Mesendoderm (in vitro differentiated cells): ENCODE measurements around the gene RAPGEF4.

ENCODE experiments used
- DNase-seq: peaks from one replicate; pipeline ENCODE4 v3.0.0; 2013
- H2AK5ac ChIP-seq: 2 replicates; pipeline ENCODE4 v1.6.1; 2013; ENCODE audit warnings: low read length, inconsistent platforms
- H2BK120ac ChIP-seq: 2 replicates; pipeline ENCODE4 v1.6.1; 2013; ENCODE audit warnings: low read depth, mild to moderate bottlenecking, low read length, moderate library complexity, mixed read lengths
- H2BK15ac ChIP-seq: replicated peaks from 2 replicates; pipeline ENCODE4 v1.6.1; 2013; ENCODE audit warnings: low read depth, mild to moderate bottlenecking, moderate library complexity
- H2BK5ac ChIP-seq: 2 replicates; pipeline ENCODE4 v1.6.1; 2013; ENCODE audit warnings: low read length, inconsistent platforms
- H3K18ac ChIP-seq: 2 replicates; pipeline ENCODE4 v1.6.1; 2013; ENCODE audit warnings: mild to moderate bottlenecking, low read length, mixed read lengths
- H3K23ac ChIP-seq: one replicate; pipeline ENCODE4 v1.6.1; 2013; ENCODE audit warnings: low read length
- H3K27ac ChIP-seq: 2 replicates; pipeline ENCODE4 v1.5.1; 2013; ENCODE audit warnings: low read depth, mild to moderate bottlenecking, inconsistent platforms, low read length, moderate library complexity
- H3K27me3 ChIP-seq: 2 replicates; pipeline ENCODE4 v1.6.1; 2013; ENCODE audit warnings: low read length, control low read depth, mild to moderate bottlenecking, inconsistent platforms; ENCODE audit not compliant: insufficient read depth, poor library complexity
- H3K36me3 ChIP-seq: 2 replicates; pipeline ENCODE4 v1.6.1; 2013; ENCODE audit warnings: low read length, inconsistent platforms; ENCODE audit not compliant: control insufficient read depth, insufficient read depth
- H3K4ac ChIP-seq: one replicate; pipeline ENCODE4 v1.6.1; 2013; ENCODE audit warnings: low read depth, mild to moderate bottlenecking, low read length, moderate library complexity
- H3K4me1 ChIP-seq: 2 replicates; pipeline ENCODE4 v1.6.1; 2013; ENCODE audit warnings: low read depth, low read length, inconsistent platforms; ENCODE audit not compliant: control insufficient read depth
- H3K4me2 ChIP-seq: 2 replicates; pipeline ENCODE4 v1.6.1; 2013; ENCODE audit warnings: low read length
- H3K4me3 ChIP-seq: 2 replicates; pipeline ENCODE4 v1.5.1; 2013; ENCODE audit warnings: mild to moderate bottlenecking, low read length
- H3K56ac ChIP-seq: one replicate; pipeline ENCODE4 v1.6.1; 2013; ENCODE audit warnings: low read length
- H3K79me1 ChIP-seq: 2 replicates; pipeline ENCODE4 v1.6.1; 2013; ENCODE audit warnings: low read length, inconsistent platforms
- H3K79me2 ChIP-seq: 2 replicates; pipeline ENCODE4 v1.6.1; 2013; ENCODE audit warnings: mild to moderate bottlenecking, low read length; ENCODE audit not compliant: control insufficient read depth, insufficient read depth
- H3K9ac ChIP-seq: 2 replicates; pipeline ENCODE4 v1.6.1; 2013; ENCODE audit warnings: low read length, inconsistent platforms
- H4K5ac ChIP-seq: one replicate; pipeline ENCODE4 v1.6.1; 2013; ENCODE audit warnings: low read length
- H4K8ac ChIP-seq: one replicate; pipeline ENCODE4 v1.6.1; 2013; ENCODE audit warnings: low read depth, mild to moderate bottlenecking, control low read depth, low read length, moderate library complexity
- WGBS: extraction: QIAGEN DNeasy Blood & Tissue Kit; methylation state at CpG from one replicate; pipeline ENCODE4 v1.1.7; 2013; ENCODE audit warnings: low lambda C conversion rate, missing lambda C conversion rate; ENCODE audit not compliant: insufficient coverage; ENCODE audit errors: extremely low coverage; 5-methylcytosine and 5-hydroxymethylcytosine counted together

The RAPGEF4 gene

DNA sequence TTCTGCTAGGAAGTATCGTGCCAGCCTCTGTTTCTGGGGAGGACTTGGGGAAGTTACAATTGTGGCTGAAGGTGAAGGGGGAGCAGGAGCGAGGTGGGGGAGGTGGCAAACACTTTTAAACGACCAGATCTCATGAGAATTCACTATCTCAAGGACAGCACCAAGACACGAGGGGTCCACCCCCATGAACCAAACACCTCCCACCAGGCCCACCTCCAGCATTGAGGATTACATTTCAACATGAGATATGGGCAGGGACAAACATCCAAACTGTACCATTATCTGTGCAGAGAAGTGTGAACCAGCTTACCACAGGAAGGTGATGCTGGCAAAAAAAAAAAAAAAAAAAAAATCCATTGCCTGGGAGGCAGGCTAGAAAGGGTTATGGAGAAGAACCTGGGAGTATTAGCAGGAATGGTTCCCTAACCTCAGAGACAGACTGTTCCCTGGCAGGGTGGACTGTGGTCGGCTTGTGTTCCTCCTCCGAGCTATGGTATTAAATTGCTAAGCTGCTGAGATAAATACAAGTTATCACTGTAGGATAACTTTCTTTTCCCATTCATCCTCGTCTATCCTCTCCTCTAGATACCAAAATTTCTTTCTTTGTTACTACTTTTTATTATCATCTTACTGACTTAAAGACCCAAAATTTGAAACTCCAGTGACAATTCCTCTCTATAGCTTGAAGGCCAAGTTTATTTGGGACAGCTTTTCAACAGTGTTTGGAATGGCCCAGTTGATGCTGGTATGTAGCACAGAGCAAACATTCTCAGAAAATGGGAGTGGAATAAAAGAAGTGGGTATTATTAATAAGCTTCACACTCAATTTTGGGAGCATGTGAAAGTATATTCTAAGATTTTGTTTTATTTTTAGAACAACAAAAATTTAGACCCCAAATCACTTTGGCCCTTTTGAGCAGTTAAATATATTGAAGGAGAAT is 266.3 kb downstream of the RAPGEF4 start:
- DNase-seq, result no peak
- H3K27ac ChIP-seq, result no peak overlapping the region
- 100% methylated on average over 1 of the region's 7 CpGs for WGBS

DNA sequence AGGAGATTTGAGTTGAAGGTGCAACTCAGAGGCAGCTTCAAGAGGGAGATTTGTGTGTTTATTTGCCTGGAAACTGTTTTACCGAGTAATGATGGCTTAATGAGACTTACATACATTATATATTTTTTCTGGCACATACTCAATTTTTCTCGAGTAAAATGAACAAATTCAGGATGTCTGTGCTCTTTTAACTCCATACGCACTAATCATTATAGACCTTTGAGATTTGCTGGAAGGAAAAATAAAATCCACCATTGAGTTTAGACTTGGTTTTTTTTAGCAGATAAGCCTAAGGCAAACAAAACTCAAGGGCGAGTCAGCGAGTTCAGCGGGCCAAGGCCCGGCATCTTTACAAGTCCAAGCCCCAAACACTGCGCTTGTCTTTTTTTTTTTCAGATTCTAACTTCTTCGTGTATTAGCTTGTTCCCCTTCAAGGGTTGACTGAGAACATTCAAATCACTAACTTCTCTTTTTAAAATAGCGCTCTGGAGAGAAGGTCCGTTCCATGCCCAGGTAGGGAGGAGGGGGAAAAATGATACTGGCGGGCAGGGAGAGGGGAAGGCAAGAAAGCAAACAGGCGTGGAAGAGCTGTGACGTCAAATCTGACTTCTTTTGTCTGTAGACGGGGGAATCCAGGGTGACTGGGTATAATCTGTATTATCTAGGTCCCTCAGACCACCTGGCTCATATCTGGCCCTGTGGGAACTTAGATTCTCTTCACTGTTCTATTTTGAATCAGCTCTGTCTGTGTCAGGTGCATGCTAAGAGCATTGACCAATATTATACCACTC is 267.3 kb downstream of the RAPGEF4 start:
- H3K23ac ChIP-seq, result no peak overlapping the region
- no peak overlapping the region for H2BK5ac ChIP-seq
- no peaks in the 10 kb centered on the region for H3K79me2 ChIP-seq
- no peak overlapping the region for H3K9ac ChIP-seq
- DNase-seq, result no peak
- H2BK15ac ChIP-seq, result no peak overlapping the region
- no peak overlapping the region for H4K5ac ChIP-seq
- no peak overlapping the region for H3K4ac ChIP-seq
- no peak overlapping the region for H2AK5ac ChIP-seq
- no peak overlapping the region for H2BK120ac ChIP-seq
- H3K18ac ChIP-seq, result no peak overlapping the region
- no peak overlapping the region for H3K4me3 ChIP-seq
- H3K56ac ChIP-seq, result no peak overlapping the region
- no peaks in the 10 kb centered on the region for H3K79me1 ChIP-seq
- no peak overlapping the region for H4K8ac ChIP-seq
- no peaks in the 10 kb centered on the region for H3K27me3 ChIP-seq
- no CpG with 5 or more reads among the region's 15 CpGs for WGBS
- H3K27ac ChIP-seq, result no peak overlapping the region
- H3K4me1 ChIP-seq, result peaks cover 2% of the 10 kb centered on the region
- no peaks in the 10 kb centered on the region for H3K36me3 ChIP-seq
- H3K4me2 ChIP-seq, result no peak overlapping the region

More for the DNA sequence above, 266.3 kb downstream of the RAPGEF4 start:
- Histone ChIP-seq H2BK15ac (no peak overlapping the region), H3K79me2 (no peaks in the 10 kb centered on the region), H3K4me2 (no peak overlapping the region), H2BK120ac (no peak overlapping the region), H3K4me1 (peaks cover 2% of the 10 kb centered on the region), H3K79me1 (no peaks in the 10 kb centered on the region), H3K18ac (no peak overlapping the region), H3K9ac (no peak overlapping the region), H3K4ac (no peak overlapping the region), H3K4me3 (no peak overlapping the region), H4K8ac (no peak overlapping the region), H4K5ac (no peak overlapping the region), H3K23ac (no peak overlapping the region), H2BK5ac (no peak overlapping the region), H3K36me3 (no peaks in the 10 kb centered on the region), H3K56ac (no peak overlapping the region), H2AK5ac (no peak overlapping the region), H3K27me3 (no peaks in the 10 kb centered on the region)

DNA sequence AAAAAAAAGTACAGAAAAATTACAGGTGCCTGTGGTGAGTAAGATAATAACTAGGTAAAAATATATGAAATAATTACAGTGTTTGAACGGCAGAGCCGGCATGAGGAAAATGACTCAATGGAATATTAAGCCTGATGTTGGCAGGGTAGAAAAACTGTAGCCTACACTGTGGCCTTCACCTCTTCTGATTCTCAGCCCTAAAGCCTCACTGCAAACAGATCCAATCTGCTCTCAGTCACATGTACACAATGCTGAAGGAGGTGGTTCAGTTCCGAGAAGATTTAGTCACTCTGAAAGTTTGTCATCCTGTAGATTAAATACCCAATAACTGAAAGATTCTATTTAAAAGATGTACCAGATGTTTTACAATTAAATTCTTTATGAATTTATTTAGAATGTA is 273.1 kb downstream of the RAPGEF4 start:
- no peak overlapping the region for H4K8ac ChIP-seq
- H3K27ac ChIP-seq, result no peak overlapping the region
- H3K36me3 ChIP-seq, result no peaks in the 10 kb centered on the region
- H3K56ac ChIP-seq, result no peak overlapping the region
- no peak overlapping the region for H3K4ac ChIP-seq
- no peak overlapping the region for H3K9ac ChIP-seq
- H3K4me1 ChIP-seq, result no peaks in the 10 kb centered on the region
- H3K23ac ChIP-seq, result no peak overlapping the region
- no peak overlapping the region for H2BK5ac ChIP-seq
- H2BK120ac ChIP-seq, result no peak overlapping the region
- H2BK15ac ChIP-seq, result no peak overlapping the region
- no CpG with 5 or more reads among the region's 3 CpGs for WGBS
- no peaks in the 10 kb centered on the region for H3K79me1 ChIP-seq
- no peak overlapping the region for H4K5ac ChIP-seq
- H3K27me3 ChIP-seq, result no peaks in the 10 kb centered on the region
- H2AK5ac ChIP-seq, result no peak overlapping the region
- DNase-seq, result no peak
- no peak overlapping the region for H3K4me2 ChIP-seq
- H3K4me3 ChIP-seq, result no peak overlapping the region
- no peaks in the 10 kb centered on the region for H3K79me2 ChIP-seq
- H3K18ac ChIP-seq, result no peak overlapping the region

- no peaks in the 10 kb centered on the region for H3K79me2 ChIP-seq
- no peak overlapping the region for H3K56ac ChIP-seq
- H4K5ac ChIP-seq, result no peak overlapping the region
- no peak overlapping the region for H2BK15ac ChIP-seq
- no peak overlapping the region for H3K27ac ChIP-seq
- H2BK120ac ChIP-seq, result no peak overlapping the region
- no peak for DNase-seq
- no peaks in the 10 kb centered on the region for H3K36me3 ChIP-seq
- no peak overlapping the region for H3K4me3 ChIP-seq
- H2AK5ac ChIP-seq, result no peak overlapping the region
- no peaks in the 10 kb centered on the region for H3K4me1 ChIP-seq
- no CpG with 5 or more reads among the region's 1 CpG for WGBS
- H4K8ac ChIP-seq, result no peak overlapping the region
- no peaks in the 10 kb centered on the region for H3K79me1 ChIP-seq
- no peaks in the 10 kb centered on the region for H3K27me3 ChIP-seq
- no peak overlapping the region for H2BK5ac ChIP-seq
- H3K4ac ChIP-seq, result no peak overlapping the region
- H3K18ac ChIP-seq, result no peak overlapping the region
- H3K9ac ChIP-seq, result no peak overlapping the region
- no peak overlapping the region for H3K4me2 ChIP-seq
- H3K23ac ChIP-seq, result no peak overlapping the region
Measured at GRCh38 chr2:173010233-173010632, 274.6 kb downstream of the RAPGEF4 start.

DNA sequence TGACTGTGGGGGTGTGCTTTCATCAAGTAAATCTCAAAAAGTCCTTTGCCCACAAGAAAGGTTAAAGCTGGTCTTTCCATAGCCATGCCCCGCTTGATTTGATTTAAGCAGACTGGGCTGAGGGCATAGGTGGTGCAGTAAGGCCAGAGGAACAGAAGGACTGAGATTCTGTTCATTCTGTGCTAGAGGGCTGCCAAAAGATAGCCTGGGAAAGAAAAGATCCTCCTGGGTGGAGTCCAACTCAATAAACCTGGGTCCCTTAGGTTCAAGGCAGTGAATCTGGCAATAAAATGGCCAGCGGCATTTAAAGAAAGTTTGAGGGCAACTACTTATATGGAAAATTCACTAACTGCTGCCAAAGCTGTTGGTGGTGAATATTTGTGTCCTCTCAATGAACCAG is 280.8 kb downstream of the RAPGEF4 start:
- Histone ChIP-seq H3K4me3 (no peak overlapping the region), H3K56ac (no peak overlapping the region), H4K8ac (no peak overlapping the region), H2BK15ac (no peak overlapping the region), H2BK120ac (no peak overlapping the region), H3K36me3 (no peaks in the 10 kb centered on the region), H3K79me2 (no peaks in the 10 kb centered on the region), H2BK5ac (no peak overlapping the region), H3K79me1 (no peaks in the 10 kb centered on the region), H2AK5ac (no peak overlapping the region), H3K18ac (no peak overlapping the region), H3K4me2 (no peak overlapping the region), H3K27ac (no peak overlapping the region), H3K27me3 (no peaks in the 10 kb centered on the region), H4K5ac (no peak overlapping the region), H3K23ac (no peak overlapping the region), H3K4me1 (no peaks in the 10 kb centered on the region), H3K9ac (no peak overlapping the region), H3K4ac (no peak overlapping the region)
- no peak for DNase-seq
- no CpG with 5 or more reads among the region's 2 CpGs for WGBS
